ENCODE data around the gene MYH14.

DNA sequence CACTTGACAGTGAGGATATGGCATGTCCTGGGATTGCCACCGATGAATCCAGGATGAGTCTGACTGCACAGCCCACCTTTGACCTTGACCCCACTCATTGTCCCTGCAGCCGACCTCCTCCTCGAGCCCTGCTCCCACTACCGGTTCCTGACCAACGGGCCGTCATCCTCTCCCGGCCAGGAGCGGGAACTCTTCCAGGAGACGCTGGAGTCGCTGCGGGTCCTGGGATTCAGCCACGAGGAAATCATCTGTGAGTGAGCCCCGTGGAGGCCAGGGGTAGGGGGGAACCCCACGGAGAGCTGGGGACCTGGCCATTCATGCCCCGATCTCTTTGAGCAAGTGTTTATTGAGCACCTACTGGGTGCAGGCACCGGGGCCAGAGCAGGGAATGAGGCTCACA, 28.4 kb downstream of the MYH14 start:
- TF ChIP-seq, protein P1, sequence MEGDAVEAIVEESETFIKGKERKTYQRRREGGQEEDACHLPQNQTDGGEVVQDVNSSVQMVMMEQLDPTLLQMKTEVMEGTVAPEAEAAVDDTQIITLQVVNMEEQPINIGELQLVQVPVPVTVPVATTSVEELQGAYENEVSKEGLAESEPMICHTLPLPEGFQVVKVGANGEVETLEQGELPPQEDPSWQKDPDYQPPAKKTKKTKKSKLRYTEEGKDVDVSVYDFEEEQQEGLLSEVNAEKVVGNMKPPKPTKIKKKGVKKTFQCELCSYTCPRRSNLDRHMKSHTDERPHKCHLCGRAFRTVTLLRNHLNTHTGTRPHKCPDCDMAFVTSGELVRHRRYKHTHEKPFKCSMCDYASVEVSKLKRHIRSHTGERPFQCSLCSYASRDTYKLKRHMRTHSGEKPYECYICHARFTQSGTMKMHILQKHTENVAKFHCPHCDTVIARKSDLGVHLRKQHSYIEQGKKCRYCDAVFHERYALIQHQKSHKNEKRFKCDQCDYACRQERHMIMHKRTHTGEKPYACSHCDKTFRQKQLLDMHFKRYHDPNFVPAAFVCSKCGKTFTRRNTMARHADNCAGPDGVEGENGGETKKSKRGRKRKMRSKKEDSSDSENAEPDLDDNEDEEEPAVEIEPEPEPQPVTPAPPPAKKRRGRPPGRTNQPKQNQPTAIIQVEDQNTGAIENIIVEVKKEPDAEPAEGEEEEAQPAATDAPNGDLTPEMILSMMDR (IDR thresholded peaks at IDR 0.05) = no peak
- TF ChIP-seq EZH2phosphoT487 (IDR thresholded peaks at IDR 0.05; ENCODE audit: borderline replicate concordance, low read depth) (no peak), NRF1 (IDR thresholded peaks at IDR 0.05; ENCODE audit: low read depth, low read length) (no peak), EP300 (IDR thresholded peaks at IDR 0.05; ENCODE audit: borderline replicate concordance in 1 of 2, low read depth in 1 of 2, low read length in 1 of 2) (no peak), GABPA (IDR thresholded peaks at IDR 0.05; ENCODE audit: low read depth) (no peak)
- TF ChIP-seq, protein P2, sequence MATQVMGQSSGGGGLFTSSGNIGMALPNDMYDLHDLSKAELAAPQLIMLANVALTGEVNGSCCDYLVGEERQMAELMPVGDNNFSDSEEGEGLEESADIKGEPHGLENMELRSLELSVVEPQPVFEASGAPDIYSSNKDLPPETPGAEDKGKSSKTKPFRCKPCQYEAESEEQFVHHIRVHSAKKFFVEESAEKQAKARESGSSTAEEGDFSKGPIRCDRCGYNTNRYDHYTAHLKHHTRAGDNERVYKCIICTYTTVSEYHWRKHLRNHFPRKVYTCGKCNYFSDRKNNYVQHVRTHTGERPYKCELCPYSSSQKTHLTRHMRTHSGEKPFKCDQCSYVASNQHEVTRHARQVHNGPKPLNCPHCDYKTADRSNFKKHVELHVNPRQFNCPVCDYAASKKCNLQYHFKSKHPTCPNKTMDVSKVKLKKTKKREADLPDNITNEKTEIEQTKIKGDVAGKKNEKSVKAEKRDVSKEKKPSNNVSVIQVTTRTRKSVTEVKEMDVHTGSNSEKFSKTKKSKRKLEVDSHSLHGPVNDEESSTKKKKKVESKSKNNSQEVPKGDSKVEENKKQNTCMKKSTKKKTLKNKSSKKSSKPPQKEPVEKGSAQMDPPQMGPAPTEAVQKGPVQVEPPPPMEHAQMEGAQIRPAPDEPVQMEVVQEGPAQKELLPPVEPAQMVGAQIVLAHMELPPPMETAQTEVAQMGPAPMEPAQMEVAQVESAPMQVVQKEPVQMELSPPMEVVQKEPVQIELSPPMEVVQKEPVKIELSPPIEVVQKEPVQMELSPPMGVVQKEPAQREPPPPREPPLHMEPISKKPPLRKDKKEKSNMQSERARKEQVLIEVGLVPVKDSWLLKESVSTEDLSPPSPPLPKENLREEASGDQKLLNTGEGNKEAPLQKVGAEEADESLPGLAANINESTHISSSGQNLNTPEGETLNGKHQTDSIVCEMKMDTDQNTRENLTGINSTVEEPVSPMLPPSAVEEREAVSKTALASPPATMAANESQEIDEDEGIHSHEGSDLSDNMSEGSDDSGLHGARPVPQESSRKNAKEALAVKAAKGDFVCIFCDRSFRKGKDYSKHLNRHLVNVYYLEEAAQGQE (IDR thresholded peaks at IDR 0.05; ENCODE audit: low read depth, low read length) = no peak
- TF ChIP-seq, protein P3, sequence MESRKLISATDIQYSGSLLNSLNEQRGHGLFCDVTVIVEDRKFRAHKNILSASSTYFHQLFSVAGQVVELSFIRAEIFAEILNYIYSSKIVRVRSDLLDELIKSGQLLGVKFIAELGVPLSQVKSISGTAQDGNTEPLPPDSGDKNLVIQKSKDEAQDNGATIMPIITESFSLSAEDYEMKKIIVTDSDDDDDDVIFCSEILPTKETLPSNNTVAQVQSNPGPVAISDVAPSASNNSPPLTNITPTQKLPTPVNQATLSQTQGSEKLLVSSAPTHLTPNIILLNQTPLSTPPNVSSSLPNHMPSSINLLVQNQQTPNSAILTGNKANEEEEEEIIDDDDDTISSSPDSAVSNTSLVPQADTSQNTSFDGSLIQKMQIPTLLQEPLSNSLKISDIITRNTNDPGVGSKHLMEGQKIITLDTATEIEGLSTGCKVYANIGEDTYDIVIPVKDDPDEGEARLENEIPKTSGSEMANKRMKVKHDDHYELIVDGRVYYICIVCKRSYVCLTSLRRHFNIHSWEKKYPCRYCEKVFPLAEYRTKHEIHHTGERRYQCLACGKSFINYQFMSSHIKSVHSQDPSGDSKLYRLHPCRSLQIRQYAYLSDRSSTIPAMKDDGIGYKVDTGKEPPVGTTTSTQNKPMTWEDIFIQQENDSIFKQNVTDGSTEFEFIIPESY (IDR thresholded peaks at IDR 0.05; ENCODE audit: borderline replicate concordance, low read depth) = no peak

Data from SK-N-SH (cell line).